ENCODE measurements around the gene DEGS2.
"Not testable (repeated sequence)": the region's sequence is repeated elsewhere in the genome, so short reads cannot be mapped to it uniquely, and the experiment has no call there.

DEGS2 gene

GRCh38 chr14:100178691-100179090, 19.2 kb upstream of the DEGS2 start:
- DNase-seq (ENCODE audit: low read depth in 2 of 2): no peak

- DNase-seq (ENCODE audit: low read depth in 2 of 2): no peak
Observed at GRCh38 chr14:100176811-100177327, 17.4 kb upstream of the DEGS2 start.

GRCh38 chr14:100173353-100173752, 13.9 kb upstream of the DEGS2 start:
- DNase-seq (ENCODE audit: low read depth in 2 of 2): no peak

GRCh38 chr14:100172811-100173210, 13.4 kb upstream of the DEGS2 start:
- no peak for DNase-seq (ENCODE audit: low read depth in 2 of 2)

- DNase-seq (ENCODE audit: low read depth in 2 of 2): no peak
Observed at GRCh38 chr14:100170880-100171279, 11.4 kb upstream of the DEGS2 start.

GRCh38 chr14:100168506-100168905, 9.1 kb upstream of the DEGS2 start:
- no peak for DNase-seq (ENCODE audit: low read depth in 2 of 2)

GRCh38 chr14:100165831-100166440, 6.5 kb upstream of the DEGS2 start:
- no peak for DNase-seq (ENCODE audit: low read depth in 2 of 2)

- DNase-seq (ENCODE audit: low read depth in 2 of 2): no peak
Observed at GRCh38 chr14:100165376-100165775, 5.9 kb upstream of the DEGS2 start.

GRCh38 chr14:100160534-100160916, 1.1 kb upstream of the DEGS2 start:
- DNase-seq (ENCODE audit: low read depth in 2 of 2): no peak

GRCh38 chr14:100159865-100160533, 554 bp upstream of the DEGS2 start:
- DNase-seq (ENCODE audit: low read depth in 2 of 2): no peak

- no peak for DNase-seq (ENCODE audit: low read depth in 2 of 2)
Observed at GRCh38 chr14:100158566-100159093, 815 bp downstream of the DEGS2 start.

GRCh38 chr14:100157548-100158232, 1.8 kb downstream of the DEGS2 start:
- DNase-seq (ENCODE audit: low read depth in 2 of 2): not testable (repeated sequence)

GRCh38 chr14:100156776-100157175, 2.7 kb downstream of the DEGS2 start:
- DNase-seq (ENCODE audit: low read depth in 2 of 2): no peak

- no peak for DNase-seq (ENCODE audit: low read depth in 2 of 2)
Observed at GRCh38 chr14:100155756-100156616, 3.5 kb downstream of the DEGS2 start.

- no peak for DNase-seq (ENCODE audit: low read depth in 2 of 2)
Observed at GRCh38 chr14:100155049-100155621, 4.3 kb downstream of the DEGS2 start.

- DNase-seq (ENCODE audit: low read depth in 2 of 2): no peak
Observed at GRCh38 chr14:100153560-100153959, 5.9 kb downstream of the DEGS2 start.

- DNase-seq (ENCODE audit: low read depth in 2 of 2): no peak
Observed at GRCh38 chr14:100152091-100152490, 7.4 kb downstream of the DEGS2 start.

- no peak for DNase-seq (ENCODE audit: low read depth in 2 of 2)
Observed at GRCh38 chr14:100150932-100151587, 8.4 kb downstream of the DEGS2 start.

- no peak for DNase-seq (ENCODE audit: low read depth in 2 of 2)
Observed at GRCh38 chr14:100149851-100150611, 9.4 kb downstream of the DEGS2 start.
